GM12878 (cell line): ENCODE measurements around the gene AGAP2. TPM values are rescaled to one million over a fixed set of nuclear protein-coding genes. Genes with fewer than 3 reads are reported as not detected.
A peak's percentile ranks its signal among the peaks of the same experiment; 100 is the strongest.

ENCODE experiments used
- ATAC-seq: fragments of 200-7000 bp; cut with Tn5 transposase; 3 replicates; pipeline ENCODE4 v1.9.1; 2020; ENCODE audit warnings: mild to moderate bottlenecking, moderate library complexity
- BruUV-seq: library from RNA; stranded (reverse); fragments of 400-500 nt; replicated peaks from 2 replicates; lab custom pipeline; 2021; lab: Mats Ljungman, UMichigan
- CTCF ChIA-PET: fragments of 300-600 bp; sonication (Branson Sonifier 250); formaldehyde crosslinking; extraction: SDS; loops from one replicate; lab custom pipeline; 2021; ENCODE audit warnings: inconsistent platforms; lab: Yijun Ruan, JAX
- POLR2A ChIA-PET: fragments of 350-600 bp; formaldehyde crosslinking; extraction: SDS; loops from one replicate; lab custom pipeline; 2021; ENCODE audit warnings: inconsistent platforms; lab: Charles Lee
- RAD21 ChIA-PET: fragments of 300-600 bp; sonication (Branson Sonifier 250); formaldehyde crosslinking; loops from one replicate; lab custom pipeline; 2023; ENCODE audit warnings: antibody characterized with exemption; ENCODE audit not compliant: unreplicated experiment; lab: Charles Lee
- SMC1A ChIA-PET: fragments of 300-600 bp; sonication (Branson Sonifier 250); formaldehyde crosslinking; loops from one replicate; lab custom pipeline; 2023; ENCODE audit not compliant: unreplicated experiment, uncharacterized antibody; lab: Charles Lee
- DNase-seq: peaks from one replicate; pipeline ENCODE4 v3.0.0-alpha.2; 2011; ENCODE audit warnings: low read depth, low spot score
- FAIRE-seq: peaks from 3 replicates; lab custom pipeline; 2011; peaks lifted over from hg19 to GRCh38; lab: Jason Lieb, UNC
- H2AFZ ChIP-seq: 2 replicates; pipeline ENCODE4 v1.6.0; 2011; ENCODE audit warnings: low read depth, low read length, control low read depth; ENCODE audit not compliant: control insufficient read depth
- H3K27ac ChIP-seq: 2 replicates; pipeline ENCODE4 v1.5.1; 2011; ENCODE audit warnings: control low read depth; ENCODE audit not compliant: control insufficient read depth, insufficient read depth
- H3K27me3 ChIP-seq, 2 experiments: replicated peaks in 1 of 2; 2 replicates each; pipeline versions ENCODE4 v1.6.0 to v1.6.1; 2011; ENCODE audit warnings: low read length in 1 of 2; ENCODE audit not compliant: control insufficient read depth in 2 of 2, insufficient read depth in 2 of 2
- H3K36me3 ChIP-seq, 2 experiments: 2 replicates each; pipeline ENCODE4 v1.5.1; 2011; ENCODE audit warnings: low read length in 1 of 2; ENCODE audit not compliant: control insufficient read depth in 2 of 2, insufficient read depth in 2 of 2
- H3K4me1 ChIP-seq: 2 replicates; pipeline ENCODE4 v1.6.1; 2011; ENCODE audit warnings: mild to moderate bottlenecking, low read length, moderate library complexity, mixed read lengths; ENCODE audit not compliant: control insufficient read depth, insufficient read depth
- H3K4me2 ChIP-seq: 2 replicates; pipeline ENCODE4 v1.6.0; 2011; ENCODE audit warnings: control low read depth; ENCODE audit not compliant: control insufficient read depth, insufficient read depth
- H3K4me3 ChIP-seq: fragments of 200-600 bp; sonication (generic); 2 replicates; pipeline ENCODE4 v1.5.1; 2016
- H3K79me2 ChIP-seq: 2 replicates; pipeline ENCODE4 v1.6.0; 2011; ENCODE audit warnings: low read length; ENCODE audit not compliant: control insufficient read depth, insufficient read depth
- H3K9ac ChIP-seq: 2 replicates; pipeline ENCODE4 v1.8.0; 2011; ENCODE audit warnings: low read length, control low read depth, mixed read lengths; ENCODE audit not compliant: control insufficient read depth, insufficient read depth
- H3K9me3 ChIP-seq: replicated peaks from 3 replicates; pipeline ENCODE4 v1.5.1; 2011; ENCODE audit warnings: mild to moderate bottlenecking, low read length; ENCODE audit not compliant: control insufficient read depth, insufficient read depth
- H4K20me1 ChIP-seq: 2 replicates; pipeline ENCODE4 v1.6.0; 2011; ENCODE audit not compliant: control insufficient read depth, insufficient read depth
- ASH2L ChIP-seq: fragments of 300-600, 200-600 bp; sonication (generic); IDR thresholded peaks from 2 replicates; pipeline ENCODE4 v1.6.1; 2017; ENCODE audit warnings: low read depth, mild to moderate bottlenecking, borderline replicate concordance
- NKRF ChIP-seq: fragments of 450-650 bp; conservative IDR thresholded peaks from 2 replicates; pipeline ENCODE4 v1.6.1; 2017; ENCODE audit warnings: mild to moderate bottlenecking, moderate library complexity
- POLR2A ChIP-seq: IDR thresholded peaks from 2 replicates; pipeline ENCODE4 v1.6.1; 2011; ENCODE audit warnings: low read depth, mild to moderate bottlenecking, low read length
- POLR2AphosphoS2 ChIP-seq: IDR thresholded peaks from 2 replicates; pipeline ENCODE4 v1.6.1; 2011; ENCODE audit warnings: low read depth, mild to moderate bottlenecking, low read length, improper control_type of control experiment, moderate library complexity
- SIX5 ChIP-seq: IDR thresholded peaks from 2 replicates; pipeline ENCODE4 v1.6.1; 2011; ENCODE audit warnings: mild to moderate bottlenecking, low read depth, low read length, moderate library complexity; ENCODE audit not compliant: severe bottlenecking
- ZBTB4 ChIP-seq: fragments of 450-650 bp; formaldehyde crosslinking; IDR thresholded peaks from 2 replicates; pipeline ENCODE4 v1.4.0; 2022; ENCODE audit warnings: mild to moderate bottlenecking, moderate library complexity
- WGBS: methylation state at CpG from one replicate; pipeline ENCODE4 v1.1.6; 2016; ENCODE audit warnings: low lambda C conversion rate; ENCODE audit not compliant: insufficient replicate concordance, insufficient coverage; ENCODE audit errors: missing lambda C conversion rate; 5-methylcytosine and 5-hydroxymethylcytosine counted together
- in situ Hi-C: fragments of 300-500 bp; cut with MboI; formaldehyde crosslinking; loops from 9 replicates; pipeline ENCODE4 v1.14.3; 2018; ENCODE audit warnings: mixed read lengths
- intact Hi-C: fragments of 100-400 bp; cut with micrococcal nuclease; formaldehyde crosslinking; loops from one replicate; pipeline ENCODE4 v1.14.2; 2022; ENCODE audit not compliant: unreplicated experiment
- polyA plus RNA-seq, 11 experiments: library from polyadenylated mRNA; depleted of rRNA in 4 of 11; unstranded in 6 of 11; stranded (reverse) in 5 of 11; fragments of >200 nt; fragmentation: Nextera tagmentation in 4 of 11; fragmentation: Illumina TruSeq in 1 of 11; extraction: Ambion mirVana in 4 of 11; extraction: Trizol in 1 of 11; gene quantifications; 1 replicate in 1 of 11; 2 replicates in 10 of 11; pipeline versions ENCODE4 v1.2.1 to v1.2.3, GENCODE V29; 2011 to 2016; ENCODE audit warnings: inconsistent platforms in 2 of 11, missing spikeins in 2 of 11, low read depth in 1 of 11
- total RNA-seq, 4 experiments: library from RNA; depleted of rRNA in 3 of 4; stranded (reverse); fragments of >200 nt in 3 of 4; fragmentation: Illumina TruSeq in 1 of 4; extraction: Trizol in 1 of 4; gene quantifications; 2 replicates each; pipeline versions ENCODE4 v1.2.1 to v1.2.3, GENCODE V29; 2013 to 2021

AGAP2 gene
- total and polyA plus RNA-seq, 10 of the 15 experiments (the other 5 are each of a cell fraction or from before 2014, with no cell fraction given) = 0.29 to 19.8 (median 11.0) TPM

- 88% methylated on average over 11 of the region's 11 CpGs for WGBS
- no peaks in the 10 kb centered on the region for H3K9me3 ChIP-seq
- H2AFZ ChIP-seq = no peak overlapping the region
- in situ Hi-C loops (no loop called here), intact Hi-C loops (no loop called here)
- SMC1A ChIA-PET = interaction anchor here (0.7 kb wide), 1 partner anchor 19 kb away, joined by 3 read pairs; no protein-coding TSS in a partner anchor
- H3K36me3 ChIP-seq = peaks cover 9 to 14% of the 10 kb centered on the region in 2 experiments
- CTCF ChIA-PET = interaction anchor here (1.1 kb wide), 1 partner anchor 9 kb away, joined by 3 read pairs; no protein-coding TSS in a partner anchor
- POLR2A ChIA-PET = interaction anchor here (0.5 to 1.1 kb wide), 5 partner anchors 11 to 383 kb away, joined by 3 to 5 read pairs (median 3); partner anchors contain the start of gene TSPAN31
- H3K27me3 ChIP-seq = no peaks in the 10 kb centered on the region
- FAIRE-seq = no peak
- no TSS peak for BruUV-seq
- RAD21 ChIA-PET = no interaction called here
- no peak for ATAC-seq
- no peaks in the 10 kb centered on the region for H4K20me1 ChIP-seq
- H3K4me3 ChIP-seq = no peak overlapping the region
- H3K27ac ChIP-seq = no peak overlapping the region
- no peaks in the 10 kb centered on the region for H3K79me2 ChIP-seq
- H3K4me2 ChIP-seq = no peak overlapping the region
- H3K9ac ChIP-seq = no peak overlapping the region
- TF ChIP-seq SIX5 (no peak), POLR2AphosphoS2 (peak; percentile 38; the same call in 1 of the 2 replicates), ZBTB4 (CRISPR knock-in tag) (no peak), NKRF (no peak), ASH2L (no peak), POLR2A (peak; percentile 28; the same call in 1 of the 2 replicates)
- TF ChIP-seq, all 136 proteins: peak for 2
- DNase-seq = no peak
- no peaks in the 10 kb centered on the region for H3K4me1 ChIP-seq
Observed at GRCh38 chr12:57722716-57723629, 15.6 kb downstream of the AGAP2 start.
